ENCODE data around the gene TEC. TPM values are rescaled to one million over a fixed set of nuclear protein-coding genes. Genes with fewer than 3 reads are reported as not detected.

Gene TEC
- polyA plus RNA-seq, 1 of the 3 experiments (the other 2 are of a cell fraction) = 0.85 TPM

DNA sequence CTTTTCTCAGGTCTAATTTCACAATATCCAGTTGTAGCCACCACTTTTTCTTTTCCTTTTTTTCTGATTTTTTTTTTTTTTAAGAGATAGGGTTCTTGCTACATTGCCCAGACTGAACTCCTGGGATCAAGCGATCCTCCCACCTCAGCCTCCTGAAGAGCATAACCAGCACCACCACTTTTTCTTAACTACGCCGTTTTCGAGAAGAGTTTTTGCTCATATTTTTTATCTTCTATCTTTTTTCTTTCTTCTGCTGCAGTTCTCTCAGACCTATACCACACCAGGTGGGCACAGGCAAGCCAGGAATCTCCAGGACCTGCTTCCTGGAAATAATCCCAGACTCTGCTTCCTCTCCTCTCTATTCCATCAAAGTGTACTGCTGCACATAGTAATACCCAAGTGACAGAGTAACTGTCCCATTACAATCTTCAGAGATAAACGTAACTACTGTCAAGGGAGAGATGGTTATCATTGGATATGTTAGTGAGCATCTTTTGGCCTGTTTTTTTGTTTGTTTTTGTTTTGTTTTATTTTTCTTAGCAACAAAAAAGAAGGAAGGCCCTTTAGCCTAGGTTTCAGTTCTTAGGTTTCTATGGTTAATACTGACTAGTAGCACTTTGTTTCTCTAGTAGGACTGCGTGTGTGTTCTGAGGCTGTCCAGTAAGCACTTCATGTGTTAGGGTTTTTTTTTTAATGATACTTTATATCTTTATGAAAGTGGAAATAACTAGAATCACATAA, 76.4 kb downstream of the TEC start:
- Histone ChIP-seq H3F3A (replicated peaks; ENCODE audit: insufficient read depth) (no peaks in the 10 kb centered on the region), H2AFZ (ENCODE audit: low read depth) (no peak overlapping the region), H3K27ac (ENCODE audit: low read depth in 2 of 2, low read length in 1 of 2) (no peak overlapping the region), H3K4me1 (ENCODE audit: control insufficient read depth in 1 of 2, insufficient read depth in 2 of 2, low read depth in 1 of 2, low read length in 1 of 2) (peaks cover 3 to 4% of the 10 kb centered on the region in 2 experiments; a peak in 3 of 4 replicates), H3K27me3 (ENCODE audit: insufficient read depth) (no peaks in the 10 kb centered on the region), H3K9me2 (no peaks in the 10 kb centered on the region), H4K20me1 (ENCODE audit: insufficient read depth) (no peaks in the 10 kb centered on the region), H3K9ac (no peak overlapping the region), H3K4me3 (ENCODE audit: low read depth in 2 of 2, low read length in 1 of 2) (no peak overlapping the region), H3K36me3 (replicated peaks in 1 of 2; ENCODE audit: control insufficient read depth in 1 of 2, insufficient read depth in 2 of 2, low read length in 1 of 2) (no peaks in the 10 kb centered on the region), H3K9me3 (no peaks in the 10 kb centered on the region), H3K79me2 (ENCODE audit: insufficient read depth) (no peaks in the 10 kb centered on the region), H3K4me2 (no peak overlapping the region)
- TF ChIP-seq, protein P1, sequence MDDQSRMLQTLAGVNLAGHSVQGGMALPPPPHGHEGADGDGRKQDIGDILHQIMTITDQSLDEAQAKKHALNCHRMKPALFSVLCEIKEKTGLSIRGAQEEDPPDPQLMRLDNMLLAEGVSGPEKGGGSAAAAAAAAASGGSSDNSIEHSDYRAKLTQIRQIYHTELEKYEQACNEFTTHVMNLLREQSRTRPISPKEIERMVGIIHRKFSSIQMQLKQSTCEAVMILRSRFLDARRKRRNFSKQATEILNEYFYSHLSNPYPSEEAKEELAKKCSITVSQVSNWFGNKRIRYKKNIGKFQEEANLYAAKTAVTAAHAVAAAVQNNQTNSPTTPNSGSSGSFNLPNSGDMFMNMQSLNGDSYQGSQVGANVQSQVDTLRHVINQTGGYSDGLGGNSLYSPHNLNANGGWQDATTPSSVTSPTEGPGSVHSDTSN (IDR thresholded peaks at IDR 0.05) = no peak
- TF ChIP-seq MXI1 (IDR thresholded peaks at IDR 0.05; ENCODE audit: low read depth, low read length) (no peak), TCF12 (IDR thresholded peaks at IDR 0.05) (no peak), FOXM1 (IDR thresholded peaks at IDR 0.05; ENCODE audit: low read depth) (no peak), RXRA (IDR thresholded peaks at IDR 0.05; ENCODE audit: borderline replicate concordance, low read depth) (no peak)
- TF ChIP-seq, protein P2, sequence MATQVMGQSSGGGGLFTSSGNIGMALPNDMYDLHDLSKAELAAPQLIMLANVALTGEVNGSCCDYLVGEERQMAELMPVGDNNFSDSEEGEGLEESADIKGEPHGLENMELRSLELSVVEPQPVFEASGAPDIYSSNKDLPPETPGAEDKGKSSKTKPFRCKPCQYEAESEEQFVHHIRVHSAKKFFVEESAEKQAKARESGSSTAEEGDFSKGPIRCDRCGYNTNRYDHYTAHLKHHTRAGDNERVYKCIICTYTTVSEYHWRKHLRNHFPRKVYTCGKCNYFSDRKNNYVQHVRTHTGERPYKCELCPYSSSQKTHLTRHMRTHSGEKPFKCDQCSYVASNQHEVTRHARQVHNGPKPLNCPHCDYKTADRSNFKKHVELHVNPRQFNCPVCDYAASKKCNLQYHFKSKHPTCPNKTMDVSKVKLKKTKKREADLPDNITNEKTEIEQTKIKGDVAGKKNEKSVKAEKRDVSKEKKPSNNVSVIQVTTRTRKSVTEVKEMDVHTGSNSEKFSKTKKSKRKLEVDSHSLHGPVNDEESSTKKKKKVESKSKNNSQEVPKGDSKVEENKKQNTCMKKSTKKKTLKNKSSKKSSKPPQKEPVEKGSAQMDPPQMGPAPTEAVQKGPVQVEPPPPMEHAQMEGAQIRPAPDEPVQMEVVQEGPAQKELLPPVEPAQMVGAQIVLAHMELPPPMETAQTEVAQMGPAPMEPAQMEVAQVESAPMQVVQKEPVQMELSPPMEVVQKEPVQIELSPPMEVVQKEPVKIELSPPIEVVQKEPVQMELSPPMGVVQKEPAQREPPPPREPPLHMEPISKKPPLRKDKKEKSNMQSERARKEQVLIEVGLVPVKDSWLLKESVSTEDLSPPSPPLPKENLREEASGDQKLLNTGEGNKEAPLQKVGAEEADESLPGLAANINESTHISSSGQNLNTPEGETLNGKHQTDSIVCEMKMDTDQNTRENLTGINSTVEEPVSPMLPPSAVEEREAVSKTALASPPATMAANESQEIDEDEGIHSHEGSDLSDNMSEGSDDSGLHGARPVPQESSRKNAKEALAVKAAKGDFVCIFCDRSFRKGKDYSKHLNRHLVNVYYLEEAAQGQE (IDR thresholded peaks at IDR 0.05; ENCODE audit: low read depth, low read length) = no peak
- ChIA-PET CTCF (interaction anchor here (0.5 to 1.0 kb wide), 2 partner anchors 11 to 32 kb away, joined by 3 to 4 read pairs; no protein-coding TSS in a partner anchor), POLR2A (no interaction called here)
- WGBS (ENCODE audit: low lambda C conversion rate) = 94% methylated on average over 6 of the region's 6 CpGs
- no peak for DNase-seq

DNA sequence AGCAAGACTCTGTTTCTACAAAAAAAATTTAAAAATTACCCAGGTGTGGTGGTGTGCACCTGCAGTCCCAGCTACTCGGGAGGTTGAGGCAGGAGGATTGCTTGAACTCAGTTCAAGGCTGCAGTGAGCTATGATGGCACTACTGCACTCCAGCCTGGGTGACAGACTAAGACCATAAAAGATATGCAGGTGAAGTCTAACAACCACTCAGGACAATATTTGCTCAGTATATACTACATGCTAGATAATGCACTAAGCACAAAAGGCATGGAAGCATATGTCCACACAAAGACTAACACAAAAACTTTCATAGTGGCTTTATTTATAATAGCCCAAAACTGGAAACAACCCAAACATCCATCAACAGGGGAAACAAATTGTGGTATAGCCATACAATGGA, 77.9 kb downstream of the TEC start:
- Histone ChIP-seq H3K79me2 (ENCODE audit: insufficient read depth) (no peaks in the 10 kb centered on the region), H2AFZ (ENCODE audit: low read depth) (no peak overlapping the region), H3F3A (replicated peaks; ENCODE audit: insufficient read depth) (no peaks in the 10 kb centered on the region), H3K4me3 (ENCODE audit: low read depth in 2 of 2, low read length in 1 of 2) (no peak overlapping the region), H3K27ac (ENCODE audit: low read depth in 2 of 2, low read length in 1 of 2) (no peak overlapping the region), H3K27me3 (ENCODE audit: insufficient read depth) (no peaks in the 10 kb centered on the region), H4K20me1 (ENCODE audit: insufficient read depth) (no peaks in the 10 kb centered on the region), H3K4me1 (ENCODE audit: control insufficient read depth in 1 of 2, insufficient read depth in 2 of 2, low read depth in 1 of 2, low read length in 1 of 2) (peaks cover 3 to 4% of the 10 kb centered on the region in 2 experiments; a peak in 3 of 4 replicates), H3K9me3 (no peaks in the 10 kb centered on the region), H3K36me3 (replicated peaks in 1 of 2; ENCODE audit: control insufficient read depth in 1 of 2, insufficient read depth in 2 of 2, low read length in 1 of 2) (no peaks in the 10 kb centered on the region), H3K4me2 (no peak overlapping the region), H3K9me2 (no peaks in the 10 kb centered on the region), H3K9ac (no peak overlapping the region)
- CTCF ChIA-PET = no interaction called here
- TF ChIP-seq ELF1 (IDR thresholded peaks at IDR 0.05) (no peak), RXRA (IDR thresholded peaks at IDR 0.05; ENCODE audit: borderline replicate concordance, low read depth) (no peak), SIN3A (IDR thresholded peaks at IDR 0.05; ENCODE audit: borderline replicate concordance, low read depth, low read length) (no peak), EZH2phosphoT487 (IDR thresholded peaks at IDR 0.05; ENCODE audit: borderline replicate concordance, low read depth) (no peak), FOXM1 (IDR thresholded peaks at IDR 0.05; ENCODE audit: low read depth) (no peak), RCOR1 (IDR thresholded peaks at IDR 0.05; ENCODE audit: low read length) (no peak)
- TF ChIP-seq, protein P3, sequence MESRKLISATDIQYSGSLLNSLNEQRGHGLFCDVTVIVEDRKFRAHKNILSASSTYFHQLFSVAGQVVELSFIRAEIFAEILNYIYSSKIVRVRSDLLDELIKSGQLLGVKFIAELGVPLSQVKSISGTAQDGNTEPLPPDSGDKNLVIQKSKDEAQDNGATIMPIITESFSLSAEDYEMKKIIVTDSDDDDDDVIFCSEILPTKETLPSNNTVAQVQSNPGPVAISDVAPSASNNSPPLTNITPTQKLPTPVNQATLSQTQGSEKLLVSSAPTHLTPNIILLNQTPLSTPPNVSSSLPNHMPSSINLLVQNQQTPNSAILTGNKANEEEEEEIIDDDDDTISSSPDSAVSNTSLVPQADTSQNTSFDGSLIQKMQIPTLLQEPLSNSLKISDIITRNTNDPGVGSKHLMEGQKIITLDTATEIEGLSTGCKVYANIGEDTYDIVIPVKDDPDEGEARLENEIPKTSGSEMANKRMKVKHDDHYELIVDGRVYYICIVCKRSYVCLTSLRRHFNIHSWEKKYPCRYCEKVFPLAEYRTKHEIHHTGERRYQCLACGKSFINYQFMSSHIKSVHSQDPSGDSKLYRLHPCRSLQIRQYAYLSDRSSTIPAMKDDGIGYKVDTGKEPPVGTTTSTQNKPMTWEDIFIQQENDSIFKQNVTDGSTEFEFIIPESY (IDR thresholded peaks at IDR 0.05; ENCODE audit: borderline replicate concordance, low read depth) = no peak
- DNase-seq = no peak
- POLR2A ChIA-PET = no interaction called here
- WGBS (ENCODE audit: low lambda C conversion rate) = 64% methylated on average over 1 of the region's 1 CpG

Measured in SK-N-SH (cell line).